ENCODE data around the gene THRB. TPM values are rescaled to one million over a fixed set of nuclear protein-coding genes. Genes with fewer than 3 reads are reported as not detected.

The THRB gene
- total and polyA plus RNA-seq, 9 of the 15 experiments (the other 6 are each of a cell fraction or from before 2014, with no cell fraction given): 1.7 to 14.9 (median 6.9) TPM

- TF ChIP-seq CTCF (IDR thresholded peaks at IDR 0.05 in 2 of 3, conservative IDR thresholded peaks at IDR 0.05 in 1 of 3; ENCODE audit: insufficient read depth in 2 of 3, low read depth in 1 of 3, low read length in 3 of 3) (peak; percentile 78 to 88 (median 84)), PBX2 (CRISPR knock-in tag; IDR thresholded peaks at IDR 0.05; ENCODE audit: low read depth) (no peak), PBX2 (tag; conservative IDR thresholded peaks at IDR 0.05; ENCODE audit: low read depth) (peak; percentile 64)
Measured at GRCh38 chr3:24237971-24238706, 256.5 kb downstream of the THRB start (continued).

- no peak overlapping the region for H2AFZ ChIP-seq (ENCODE audit: low read depth, low read length)
- no peak overlapping the region for H3K4me3 ChIP-seq
- H4K20me1 ChIP-seq (replicated peaks; ENCODE audit: control insufficient read depth, insufficient read depth, low read length): no peaks in the 10 kb centered on the region
- no peak overlapping the region for H3K27ac ChIP-seq (ENCODE audit: extremely low read depth, low read depth, low read length)
- POLR2A ChIA-PET: interaction anchor here (0.6 kb wide), 1 partner anchor 15 kb away, joined by 3 read pairs; no protein-coding TSS in a partner anchor
- H3K9ac ChIP-seq (ENCODE audit: insufficient read depth in 1 of 2, low read depth in 2 of 2, low read length in 2 of 2): no peak overlapping the region
- intact Hi-C loops (cut with micrococcal nuclease) (loop anchor here (5.0 kb wide), 1 partner anchor 148 kb away; no protein-coding TSS in a partner anchor), in situ Hi-C loops (cut with MboI) (no loop called here)
- no peaks in the 10 kb centered on the region for H3K9me3 ChIP-seq (replicated peaks; ENCODE audit: control insufficient read depth, insufficient read depth, low read depth, low read length)
- CTCF ChIA-PET (ENCODE audit: low intra/inter-chr PET ratio): interaction anchor here (0.6 kb wide), 1 partner anchor 473 kb away, joined by 3 read pairs; no protein-coding TSS in a partner anchor
- no peak for FAIRE-seq
- DNase-seq (ENCODE audit: extremely low read depth in 1 of 4, low spot score in 3 of 4): no peak
- no peak overlapping the region for H3K4me2 ChIP-seq (ENCODE audit: insufficient read depth, low read length)
- H3K9me1 ChIP-seq (ENCODE audit: control insufficient read depth, insufficient read depth, low read length): no peaks in the 10 kb centered on the region
- 15% methylated on average over 3 of the region's 3 CpGs for WGBS (ENCODE audit: insufficient coverage, low coverage, missing lambda C conversion rate)
- BruUV-seq (replicated peaks): no TSS peak
- no peaks in the 10 kb centered on the region for H3K4me1 ChIP-seq (replicated peaks in 1 of 2; ENCODE audit: control insufficient read depth in 2 of 2, insufficient read depth in 2 of 2, low read length in 2 of 2)
- H3K27me3 ChIP-seq (ENCODE audit: control insufficient read depth in 2 of 2, insufficient read depth in 2 of 2, low read length in 2 of 2): no peaks in the 10 kb centered on the region
- H3K79me2 ChIP-seq (ENCODE audit: control insufficient read depth, insufficient read depth, low read length): no peaks in the 10 kb centered on the region
- no peaks in the 10 kb centered on the region for H3K36me3 ChIP-seq (ENCODE audit: control insufficient read depth, insufficient read depth, low read length)
- ATAC-seq: no peak
- no peak for TF ChIP-seq NEUROD1 (IDR thresholded peaks at IDR 0.05; ENCODE audit: borderline replicate concordance, low read depth, low read length, partially characterized antibody)
- no peak for TF ChIP-seq MYBL2 (IDR thresholded peaks at IDR 0.05; ENCODE audit: low read depth)
- no peak for TF ChIP-seq MYBL2 (CRISPR knock-in tag; IDR thresholded peaks at IDR 0.05; ENCODE audit: borderline replicate concordance)
- TF ChIP-seq GTF3C2 (IDR thresholded peaks at IDR 0.05; ENCODE audit: borderline replicate concordance, extremely low read depth, insufficient read length): no peak
- no peak for TF ChIP-seq EP300 (IDR thresholded peaks at IDR 0.05; ENCODE audit: low read length)
- no peak for TF ChIP-seq NR1H2 (CRISPR knock-in tag; IDR thresholded peaks at IDR 0.05)
- TF ChIP-seq HMG20B (CRISPR knock-in tag; IDR thresholded peaks at IDR 0.05): no peak
- TF ChIP-seq RNF2 (IDR thresholded peaks at IDR 0.05): no peak
- no peak for TF ChIP-seq TCF3 (CRISPR knock-in tag; IDR thresholded peaks at IDR 0.05)
- no peak for TF ChIP-seq BCL6 (CRISPR knock-in tag; IDR thresholded peaks at IDR 0.05)
Measured at GRCh38 chr3:24235121-24235520, 259.5 kb downstream of the THRB start.

Data from K562 (cell line).